ENCODE data around the gene CHMP2A. TPM values are rescaled to one million over a fixed set of nuclear protein-coding genes. Genes with fewer than 3 reads are reported as not detected.

Gene CHMP2A
- total RNA-seq, 2 experiments from 2014 or later, result 60.5 to 62.4 TPM

GRCh38 chr19:58549664-58550361, 5.1 kb downstream of the CHMP2A start:
- intact Hi-C loops (cut with DNase I, micrococcal nuclease), result no loop called here
- H3K4me3 ChIP-seq (ENCODE audit: low read length), result no peak overlapping the region
- DNase-seq, result no peak
- peaks cover 83% of the 10 kb centered on the region for H3K36me3 ChIP-seq (ENCODE audit: insufficient read depth, low read length)
- no peak for ATAC-seq (ENCODE audit: poor library complexity)
- Mint-ChIP-seq H3K4me1 (ENCODE audit: low read depth) (peaks cover 47% of the 10 kb centered on the region), H3K27ac (no peak overlapping the region), H3K27me3 (no peaks in the 10 kb centered on the region), H3K9me3 (no peaks in the 10 kb centered on the region), H3K4me3 (peak overlapping the region; percentile 54), H3K36me3 (ENCODE audit: low read depth) (peaks cover 96% of the 10 kb centered on the region)
- ChIA-PET POLR2A (no interaction called here), CTCF (no interaction called here)
- H3K27me3 ChIP-seq (ENCODE audit: control insufficient read depth in 1 of 2, insufficient read depth in 2 of 2, low read length in 2 of 2), result no peaks in the 10 kb centered on the region
- no peak for TF ChIP-seq CTCF (IDR thresholded peaks at IDR 0.05)
- H3K4me1 ChIP-seq (ENCODE audit: insufficient read depth, low read length), result peaks cover 53% of the 10 kb centered on the region
- no peaks in the 10 kb centered on the region for H3K9me3 ChIP-seq (ENCODE audit: control insufficient read depth in 1 of 2, insufficient read depth in 1 of 2, low read length in 2 of 2)
- H3K27ac ChIP-seq (ENCODE audit: low read depth in 1 of 2, low read length in 2 of 2), result no peak overlapping the region

- H3K4me1 ChIP-seq (ENCODE audit: insufficient read depth, low read length), result peaks cover 46% of the 10 kb centered on the region
- DNase-seq, result no peak
- H3K36me3 Mint-ChIP-seq (ENCODE audit: low read depth), result peaks cover 93% of the 10 kb centered on the region
- CTCF ChIA-PET, result no interaction called here
- H3K36me3 ChIP-seq (ENCODE audit: insufficient read depth, low read length), result peaks cover 83% of the 10 kb centered on the region
- no peak overlapping the region for H3K27ac Mint-ChIP-seq
- POLR2A ChIA-PET, result interaction anchor here (0.7 kb wide), 1 partner anchor 12 kb away, joined by 3 read pairs; no protein-coding TSS in a partner anchor
- H3K4me3 ChIP-seq (ENCODE audit: low read length), result no peak overlapping the region
- H3K4me3 Mint-ChIP-seq, result no peak overlapping the region
- peaks cover 43% of the 10 kb centered on the region for H3K4me1 Mint-ChIP-seq (ENCODE audit: low read depth)
- H3K9me3 ChIP-seq (ENCODE audit: control insufficient read depth in 1 of 2, insufficient read depth in 1 of 2, low read length in 2 of 2), result no peaks in the 10 kb centered on the region
- H3K27me3 ChIP-seq (ENCODE audit: control insufficient read depth in 1 of 2, insufficient read depth in 2 of 2, low read length in 2 of 2), result no peaks in the 10 kb centered on the region
- H3K9me3 Mint-ChIP-seq, result no peaks in the 10 kb centered on the region
- intact Hi-C loops (cut with DNase I, micrococcal nuclease), result no loop called here
- no peaks in the 10 kb centered on the region for H3K27me3 Mint-ChIP-seq
- no peak overlapping the region for H3K27ac ChIP-seq (ENCODE audit: low read depth in 1 of 2, low read length in 2 of 2)
- no peak for TF ChIP-seq CTCF (IDR thresholded peaks at IDR 0.05)
- no peak for ATAC-seq (ENCODE audit: poor library complexity)
These were observed 5.8 kb downstream of the CHMP2A start for GRCh38 chr19:58548859-58549663.

GRCh38 chr19:58547323-58548312, 7.3 kb downstream of the CHMP2A start:
- no peak overlapping the region for H3K27ac ChIP-seq (ENCODE audit: low read depth in 1 of 2, low read length in 2 of 2)
- H3K9me3 ChIP-seq (ENCODE audit: control insufficient read depth in 1 of 2, insufficient read depth in 1 of 2, low read length in 2 of 2), result no peaks in the 10 kb centered on the region
- no peaks in the 10 kb centered on the region for H3K27me3 Mint-ChIP-seq
- H3K27me3 ChIP-seq (ENCODE audit: control insufficient read depth in 1 of 2, insufficient read depth in 2 of 2, low read length in 2 of 2), result no peaks in the 10 kb centered on the region
- peaks cover 85% of the 10 kb centered on the region for H3K36me3 Mint-ChIP-seq (ENCODE audit: low read depth)
- peaks cover 73% of the 10 kb centered on the region for H3K36me3 ChIP-seq (ENCODE audit: insufficient read depth, low read length)
- no peaks in the 10 kb centered on the region for H3K9me3 Mint-ChIP-seq
- CTCF ChIA-PET, result no interaction called here
- intact Hi-C loops (cut with DNase I, micrococcal nuclease), result no loop called here
- H3K4me1 ChIP-seq (ENCODE audit: insufficient read depth, low read length), result peaks cover 45% of the 10 kb centered on the region
- TF ChIP-seq CTCF (IDR thresholded peaks at IDR 0.05), result no peak
- peak overlapping the region; percentile 95 for H3K4me3 Mint-ChIP-seq
- H3K27ac Mint-ChIP-seq, result peak overlapping the region; percentile 91
- DNase-seq, result no peak
- H3K4me1 Mint-ChIP-seq (ENCODE audit: low read depth), result peaks cover 42% of the 10 kb centered on the region
- POLR2A ChIA-PET, result interaction anchor here (0.8 to 1.2 kb wide), 2 partner anchors 25 to 28 kb away, joined by 3 read pairs; partner anchors contain the start of genes MZF1 and ZBTB45
- no peak for ATAC-seq (ENCODE audit: poor library complexity)
- no peak overlapping the region for H3K4me3 ChIP-seq (ENCODE audit: low read length)
